ENCODE results near the gene FNIP2. TPM values are rescaled to one million over a fixed set of nuclear protein-coding genes. Genes with fewer than 3 reads are reported as not detected.
A peak's percentile ranks its signal among the peaks of the same experiment; 100 is the strongest.

FNIP2 gene
- total RNA-seq, 2 experiments from 2014 or later: 16.0 to 16.4 TPM

DNA sequence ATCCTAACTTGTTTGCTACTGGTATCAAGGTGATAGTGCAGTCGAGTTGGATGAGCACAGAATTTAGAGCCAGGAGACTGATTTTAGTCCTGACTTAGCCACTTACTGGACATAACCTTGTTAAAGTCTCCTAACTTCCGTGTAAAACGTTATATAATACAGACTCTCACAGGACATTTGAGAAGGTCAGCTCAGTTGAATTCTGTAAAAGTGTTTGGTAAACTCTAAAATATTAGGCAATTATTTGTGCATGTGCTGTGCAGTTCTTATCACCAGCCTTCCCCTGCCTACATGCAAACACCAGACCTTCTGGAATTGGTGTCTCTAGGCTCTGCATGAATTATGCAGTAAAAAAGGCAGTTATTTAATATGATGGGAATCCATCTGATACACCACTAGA lies 45.4 kb downstream of the FNIP2 start:
- ChIA-PET CTCF (interaction anchor here (1.0 to 1.6 kb wide), 2 partner anchors 16 to 27 kb away, joined by 3 read pairs; no protein-coding TSS in a partner anchor), POLR2A (no interaction called here)
- Mint-ChIP-seq H3K4me1 (peaks cover 48% of the 10 kb centered on the region), H3K4me3 (no peak overlapping the region), H3K27ac (no peak overlapping the region), H3K9me3 (no peaks in the 10 kb centered on the region), H3K36me3 (ENCODE audit: low read depth) (peaks cover 2% of the 10 kb centered on the region), H3K27me3 (no peaks in the 10 kb centered on the region)
- no peak for DNase-seq

DNA sequence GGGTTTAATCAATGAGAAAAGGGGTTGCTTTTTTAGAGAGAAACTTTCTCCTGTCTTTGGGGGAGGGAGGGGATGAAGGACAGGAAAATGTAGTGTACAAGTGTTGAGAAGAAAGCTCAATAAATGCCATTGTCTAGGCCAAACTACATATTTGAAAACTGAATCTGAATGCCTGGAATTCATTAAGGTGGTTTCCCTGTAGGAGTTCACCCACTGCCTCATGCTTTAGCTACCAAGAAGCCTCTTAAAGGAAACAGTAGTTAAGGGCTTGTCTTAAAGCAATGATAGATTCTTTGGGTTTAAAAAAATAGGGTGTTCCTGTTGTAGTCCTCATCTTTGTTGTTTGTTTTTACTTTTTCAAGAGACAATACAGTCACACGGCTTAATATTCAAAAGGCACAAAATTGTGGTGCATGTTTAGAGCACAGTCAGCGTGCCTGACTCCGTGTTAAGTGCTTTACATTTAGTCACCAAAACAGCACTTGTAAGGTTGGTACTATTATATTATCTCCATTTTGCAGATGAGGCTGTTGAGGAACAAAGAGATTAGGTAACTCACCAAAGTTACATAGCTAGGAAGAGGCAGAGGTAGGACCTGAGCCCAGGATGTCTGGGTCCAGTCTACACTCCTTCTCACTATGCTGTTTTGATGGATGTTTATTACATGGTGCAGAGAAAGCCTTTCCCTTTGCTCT lies 46.0 kb downstream of the FNIP2 start:
- Mint-ChIP-seq H3K27me3 (no peaks in the 10 kb centered on the region), H3K4me1 (peaks cover 42% of the 10 kb centered on the region), H3K9me3 (no peaks in the 10 kb centered on the region), H3K4me3 (no peak overlapping the region), H3K36me3 (ENCODE audit: low read depth) (no peaks in the 10 kb centered on the region), H3K27ac (no peak overlapping the region)
- ChIA-PET CTCF (interaction anchor here (0.6 to 1.1 kb wide), 4 partner anchors 13 to 375 kb away, joined by 3 read pairs; no protein-coding TSS in a partner anchor), POLR2A (no interaction called here)
- no peak for DNase-seq

DNA sequence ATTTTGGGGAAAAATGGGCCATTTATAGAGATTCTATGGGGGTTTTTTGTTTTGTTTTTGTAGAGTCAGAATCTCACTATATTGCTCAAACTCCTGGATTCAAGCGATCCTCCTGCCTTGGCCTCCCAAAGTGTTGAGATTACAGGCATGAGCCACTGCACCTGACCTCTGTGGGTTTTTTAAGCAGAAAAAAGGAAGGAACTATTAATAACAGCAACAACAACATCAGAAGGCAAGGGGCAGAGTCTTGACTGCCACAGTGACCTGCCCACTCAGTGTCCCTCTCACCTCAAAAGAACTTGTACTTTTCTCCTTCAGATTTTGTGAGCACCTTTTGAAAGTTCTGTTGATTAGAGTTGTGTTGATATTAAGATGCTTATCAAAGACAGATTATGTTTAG lies 48.1 kb downstream of the FNIP2 start:
- H3K4me1 Mint-ChIP-seq: peaks cover 29% of the 10 kb centered on the region
- H3K4me3 Mint-ChIP-seq: no peak overlapping the region
- H3K27me3 Mint-ChIP-seq: no peaks in the 10 kb centered on the region
- no peak for DNase-seq
- H3K27ac Mint-ChIP-seq: no peak overlapping the region
- H3K36me3 Mint-ChIP-seq (ENCODE audit: low read depth): no peaks in the 10 kb centered on the region
- ChIA-PET CTCF (no interaction called here), POLR2A (no interaction called here)
- H3K9me3 Mint-ChIP-seq: no peaks in the 10 kb centered on the region

DNA sequence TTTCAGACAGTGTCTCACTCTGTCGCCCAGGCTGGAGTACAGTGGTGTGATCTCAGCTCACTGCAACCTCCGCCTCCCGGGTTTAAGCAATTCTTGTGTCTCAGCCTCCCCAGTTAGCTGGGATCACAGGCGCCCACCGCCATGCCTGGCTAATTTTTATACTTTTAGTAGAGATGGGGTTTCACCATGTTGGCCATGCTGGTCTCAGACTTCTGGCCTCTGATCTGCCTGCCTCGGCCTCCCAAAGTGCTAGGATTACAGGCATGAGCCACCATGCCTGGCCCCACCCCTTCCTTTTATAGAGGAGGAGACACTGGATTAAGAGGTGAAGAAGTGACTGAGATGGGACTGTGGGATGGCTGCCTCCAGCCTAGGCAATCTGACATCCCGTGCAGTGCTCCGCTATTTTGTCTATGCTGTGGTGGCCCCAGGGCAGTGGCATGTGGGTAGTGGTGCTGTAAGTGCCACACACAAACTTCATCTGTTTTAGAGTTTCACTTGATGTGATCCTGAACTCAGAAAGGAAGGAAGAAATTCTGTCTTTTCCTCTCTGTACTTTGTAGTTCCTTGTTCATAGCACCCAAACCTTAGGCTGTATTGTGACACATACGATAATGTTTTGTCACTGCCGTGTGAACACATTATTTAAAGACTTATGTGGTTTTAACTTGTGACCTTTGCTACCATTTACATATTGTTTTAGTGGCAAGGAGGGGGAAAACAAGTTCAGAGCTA lies 48.9 kb downstream of the FNIP2 start:
- Mint-ChIP-seq H3K27me3 (no peaks in the 10 kb centered on the region), H3K36me3 (ENCODE audit: low read depth) (no peaks in the 10 kb centered on the region), H3K9me3 (no peaks in the 10 kb centered on the region), H3K4me1 (peaks cover 24% of the 10 kb centered on the region), H3K4me3 (no peak overlapping the region), H3K27ac (no peak overlapping the region)
- DNase-seq: no peak
- ChIA-PET CTCF (no interaction called here), POLR2A (no interaction called here)

DNA sequence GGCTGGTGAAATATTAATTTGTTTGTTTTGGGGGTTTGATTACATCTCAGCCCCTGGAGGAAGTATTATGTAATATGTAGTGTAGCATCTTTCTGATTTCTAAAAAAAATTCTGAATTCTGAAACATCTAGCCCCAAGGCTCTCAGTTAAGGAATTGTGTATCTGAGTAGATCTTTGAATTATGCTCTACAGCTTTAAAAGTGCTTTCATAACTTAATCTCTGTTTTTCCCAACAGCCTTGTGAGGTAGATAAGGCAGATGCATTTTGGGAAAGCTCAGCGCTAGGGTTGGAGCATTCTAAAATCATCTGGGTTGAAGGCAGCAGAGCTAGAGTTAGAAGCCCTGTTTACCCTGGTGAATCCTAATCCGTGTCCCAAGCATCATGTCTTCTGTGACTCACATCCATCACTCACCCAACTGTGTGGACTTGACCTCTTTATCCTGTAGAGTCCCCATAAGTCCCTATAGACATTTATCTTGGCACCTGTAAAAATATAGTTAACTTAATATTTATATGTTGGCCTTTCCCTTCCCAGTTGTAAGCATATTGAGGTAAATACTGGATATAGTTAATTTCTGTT lies 49.8 kb downstream of the FNIP2 start:
- ChIA-PET CTCF (no interaction called here), POLR2A (no interaction called here)
- H3K36me3 Mint-ChIP-seq (ENCODE audit: low read depth): no peaks in the 10 kb centered on the region
- no peak overlapping the region for H3K4me3 Mint-ChIP-seq
- H3K9me3 Mint-ChIP-seq: no peaks in the 10 kb centered on the region
- DNase-seq: no peak
- H3K4me1 Mint-ChIP-seq: peaks cover 23% of the 10 kb centered on the region
- no peaks in the 10 kb centered on the region for H3K27me3 Mint-ChIP-seq
- H3K27ac Mint-ChIP-seq: no peak overlapping the region

DNA sequence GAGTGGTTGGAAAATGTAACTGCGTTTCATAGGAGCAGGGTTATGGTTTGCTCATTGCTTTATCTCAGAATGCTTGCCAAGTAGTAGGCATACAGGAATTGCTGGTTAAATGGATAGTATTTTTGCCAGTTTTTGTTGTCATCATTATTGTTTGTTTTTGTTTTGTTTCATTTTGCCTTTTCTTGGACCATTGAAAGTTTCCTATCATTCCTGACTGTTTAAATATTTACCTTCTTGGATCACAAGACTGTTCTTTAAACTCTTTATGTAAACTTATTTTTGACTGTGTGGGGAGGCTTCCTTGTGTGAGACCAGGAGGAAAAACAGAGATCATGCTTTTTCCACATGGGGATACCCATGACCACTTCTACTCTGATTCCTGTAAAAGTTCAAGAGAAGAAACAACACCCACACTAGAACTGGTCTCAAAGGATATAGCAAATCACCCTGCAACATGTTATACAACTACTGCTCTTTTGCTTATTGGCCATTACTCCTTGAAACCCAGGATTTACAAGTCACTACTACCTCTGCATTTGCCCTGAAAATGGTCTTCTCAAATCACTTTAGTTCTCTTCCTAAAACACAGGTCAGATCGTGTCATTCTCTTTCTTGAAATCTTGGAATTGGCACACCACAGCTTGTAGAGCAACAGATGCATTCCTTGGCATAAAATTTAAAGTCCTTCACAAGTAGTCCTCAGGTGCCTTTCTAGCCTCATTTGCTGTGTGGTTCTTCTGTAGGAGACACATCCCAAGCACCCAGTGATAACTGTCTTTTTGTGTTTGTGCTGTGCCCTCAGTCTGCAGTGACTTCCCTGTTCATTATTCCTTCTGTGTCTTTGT lies 51.3 kb downstream of the FNIP2 start:
- no peaks in the 10 kb centered on the region for H3K27me3 Mint-ChIP-seq
- peaks cover 33% of the 10 kb centered on the region for H3K4me1 Mint-ChIP-seq
- ChIA-PET CTCF (interaction anchor here (1.4 kb wide), 1 partner anchor 56 kb away, joined by 3 read pairs; no protein-coding TSS in a partner anchor), POLR2A (no interaction called here)
- no peak for DNase-seq
- H3K9me3 Mint-ChIP-seq: no peaks in the 10 kb centered on the region
- H3K27ac Mint-ChIP-seq: no peak overlapping the region
- H3K4me3 Mint-ChIP-seq: no peak overlapping the region
- no peaks in the 10 kb centered on the region for H3K36me3 Mint-ChIP-seq (ENCODE audit: low read depth)

DNA sequence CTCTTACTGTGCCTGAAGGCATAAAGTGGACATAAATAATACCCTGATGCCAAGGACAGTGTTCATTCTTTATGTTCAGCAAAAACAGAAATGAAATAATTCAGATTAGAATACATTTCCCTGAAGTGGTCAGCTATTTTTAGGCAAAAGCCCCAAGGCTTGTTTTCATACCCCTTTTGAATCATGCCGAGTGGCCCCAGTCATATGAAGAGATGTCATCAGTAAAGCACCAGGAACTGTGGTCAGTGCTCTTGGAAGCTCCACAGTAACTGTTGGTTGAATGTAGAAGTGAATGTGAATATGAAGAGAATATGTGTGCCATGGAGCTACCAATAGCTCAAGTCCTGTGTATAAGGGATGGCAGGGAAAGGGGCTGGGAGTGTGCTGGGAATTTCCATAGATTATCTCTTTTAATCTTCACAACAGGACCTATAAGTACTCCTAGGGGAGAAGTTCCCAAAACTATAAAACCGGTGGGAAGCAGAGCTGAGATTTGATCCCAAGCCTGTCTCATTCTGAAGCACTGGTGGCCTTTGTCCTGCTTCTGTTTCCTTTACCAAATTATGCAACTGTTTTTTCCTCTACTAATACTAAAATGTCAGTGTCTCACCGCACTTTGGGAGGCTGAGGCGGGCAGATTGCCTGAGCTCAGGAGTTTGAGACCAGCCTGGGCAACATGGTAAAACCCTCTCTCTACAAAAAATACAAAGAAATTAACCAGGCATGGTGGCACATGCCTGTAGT lies 52.6 kb downstream of the FNIP2 start:
- H3K27me3 Mint-ChIP-seq: no peaks in the 10 kb centered on the region
- peaks cover 44% of the 10 kb centered on the region for H3K4me1 Mint-ChIP-seq
- no peak for DNase-seq

DNA sequence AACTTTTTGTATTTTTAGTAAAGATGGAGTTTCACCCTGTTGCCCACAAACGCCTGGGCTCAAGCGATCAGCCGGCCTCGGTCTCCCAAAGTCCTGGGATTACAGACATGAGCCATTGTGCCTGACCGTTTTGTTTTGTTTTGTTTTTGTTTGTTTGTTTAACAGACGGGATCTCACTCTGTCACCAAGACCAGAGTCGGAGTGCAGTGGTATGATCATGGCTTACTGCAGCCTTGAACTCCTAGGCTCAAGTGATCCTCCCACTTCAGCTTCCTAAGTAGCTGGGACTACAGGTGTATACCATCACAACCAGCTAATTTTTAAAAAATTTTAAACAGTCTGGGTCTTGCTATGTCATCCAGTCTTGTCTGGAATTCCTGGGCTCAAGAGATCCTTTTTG lies 53.5 kb downstream of the FNIP2 start:
- Mint-ChIP-seq H3K9me3 (no peaks in the 10 kb centered on the region), H3K27ac (no peak overlapping the region), H3K4me3 (no peak overlapping the region), H3K4me1 (peaks cover 49% of the 10 kb centered on the region), H3K36me3 (ENCODE audit: low read depth) (no peaks in the 10 kb centered on the region), H3K27me3 (no peaks in the 10 kb centered on the region)
- CTCF ChIA-PET: interaction anchor here (0.6 to 0.9 kb wide), 2 partner anchors 11 kb away, joined by 3 to 6 read pairs; no protein-coding TSS in a partner anchor
- POLR2A ChIA-PET: no interaction called here
- no peak for DNase-seq

More for the DNA sequence above, 52.6 kb downstream of the FNIP2 start:
- Mint-ChIP-seq H3K4me3 (no peak overlapping the region), H3K9me3 (no peaks in the 10 kb centered on the region), H3K36me3 (ENCODE audit: low read depth) (no peaks in the 10 kb centered on the region), H3K27ac (no peak overlapping the region)
- ChIA-PET CTCF (interaction anchor here (0.9 kb wide), 1 partner anchor 10 kb away, joined by 6 read pairs; no protein-coding TSS in a partner anchor), POLR2A (no interaction called here)

DNA sequence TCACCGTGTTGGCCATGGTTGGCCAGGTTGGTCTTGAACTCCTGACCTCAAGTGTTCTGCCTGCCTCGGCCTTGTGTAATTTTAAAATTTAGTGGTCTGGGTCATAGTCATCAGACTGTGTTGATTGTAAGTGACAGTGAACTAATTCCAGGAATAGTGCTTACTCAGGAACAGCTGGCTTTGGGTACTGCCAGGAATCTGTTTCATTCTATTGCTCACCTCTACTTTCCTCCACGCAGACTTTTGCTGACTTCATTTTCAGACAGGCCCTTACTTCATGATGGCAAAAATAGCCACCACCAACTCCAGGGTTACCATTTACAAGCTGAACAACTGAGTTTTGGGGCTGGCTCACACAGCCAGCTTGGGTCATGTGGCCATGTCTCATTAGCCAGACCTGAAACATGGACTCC lies 54.6 kb downstream of the FNIP2 start:
- Mint-ChIP-seq H3K4me3 (no peak overlapping the region), H3K4me1 (peaks cover 47% of the 10 kb centered on the region), H3K36me3 (ENCODE audit: low read depth) (peaks cover 4% of the 10 kb centered on the region), H3K27me3 (no peaks in the 10 kb centered on the region), H3K9me3 (no peaks in the 10 kb centered on the region), H3K27ac (no peak overlapping the region)
- POLR2A ChIA-PET: no interaction called here
- DNase-seq: no peak
- CTCF ChIA-PET: no interaction called here

DNA sequence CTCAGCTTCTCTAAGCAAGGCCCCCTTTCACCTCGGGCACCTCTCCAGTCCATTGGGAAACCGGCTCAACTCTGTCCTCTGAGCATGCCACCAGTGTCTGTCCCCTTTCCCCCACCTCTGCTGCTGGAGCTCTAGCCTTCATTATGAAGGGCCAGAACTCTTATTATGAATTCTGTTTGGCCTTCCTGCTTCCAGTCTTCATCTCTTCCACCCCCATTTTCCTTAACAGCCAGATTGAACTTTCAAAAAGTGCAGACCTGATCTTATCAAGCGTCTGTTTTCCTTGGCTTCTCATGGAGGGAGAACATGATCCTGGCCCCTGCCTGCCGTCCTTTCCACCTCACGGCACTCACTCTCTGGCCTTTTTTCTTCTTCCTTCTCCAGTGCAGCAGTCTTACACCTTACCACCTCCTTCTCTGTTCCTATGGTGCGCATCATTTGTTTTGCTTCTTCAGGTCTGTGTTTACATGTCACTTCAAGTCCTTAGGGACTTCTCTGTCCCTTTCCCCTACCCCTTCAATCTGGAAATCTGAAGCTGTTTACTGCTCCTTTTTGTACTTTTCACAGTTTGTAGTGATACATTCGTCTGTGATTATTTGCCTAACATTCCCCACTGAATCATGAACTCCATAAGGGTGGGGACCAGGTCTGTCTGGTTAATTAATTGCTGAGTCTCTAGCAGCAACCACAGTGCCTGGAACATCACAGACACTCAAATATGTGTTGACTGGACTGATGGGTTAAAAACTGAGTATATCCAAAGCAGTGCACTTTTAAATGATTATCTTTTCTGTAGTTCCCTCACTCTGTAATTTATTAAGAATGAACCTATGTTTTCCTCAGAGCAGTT lies 55.8 kb downstream of the FNIP2 start:
- Mint-ChIP-seq H3K4me3 (no peak overlapping the region), H3K36me3 (ENCODE audit: low read depth) (peaks cover 11% of the 10 kb centered on the region), H3K27me3 (no peaks in the 10 kb centered on the region), H3K9me3 (no peaks in the 10 kb centered on the region), H3K4me1 (peaks cover 46% of the 10 kb centered on the region), H3K27ac (peak overlapping the region; percentile 21)
- ChIA-PET CTCF (no interaction called here), POLR2A (no interaction called here)
- no peak for DNase-seq

DNA sequence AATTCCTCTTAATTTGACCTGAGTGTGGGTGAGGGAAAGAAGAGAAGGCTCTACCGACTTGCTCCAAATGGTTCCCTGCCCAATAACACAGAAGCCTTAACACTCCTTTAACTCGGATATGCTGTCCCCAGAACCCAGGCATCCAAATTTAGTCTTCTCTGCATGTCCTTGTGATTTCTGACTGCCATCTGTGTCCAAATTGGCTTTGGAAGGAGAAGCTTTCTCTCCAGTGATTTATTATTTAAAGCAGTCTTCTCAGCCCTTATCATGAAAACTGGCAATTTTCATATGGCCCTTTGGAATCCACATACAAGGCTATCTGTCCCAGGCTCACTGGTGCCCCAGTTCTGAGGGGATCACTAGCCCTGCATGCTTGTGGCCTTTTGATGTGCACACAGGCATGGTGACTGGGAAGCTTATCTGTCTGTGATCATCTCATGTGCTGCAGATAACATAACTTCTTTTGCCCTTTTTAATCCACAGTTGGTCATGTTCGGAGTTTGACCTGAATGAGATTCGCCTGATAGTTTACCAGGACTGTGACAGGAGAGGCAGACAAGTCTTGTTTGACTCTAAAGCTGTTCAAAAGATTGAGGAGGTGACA lies 56.7 kb downstream of the FNIP2 start:
- Mint-ChIP-seq H3K4me1 (peaks cover 43% of the 10 kb centered on the region), H3K27me3 (no peaks in the 10 kb centered on the region), H3K4me3 (no peak overlapping the region), H3K9me3 (no peaks in the 10 kb centered on the region), H3K36me3 (ENCODE audit: low read depth) (peaks cover 16% of the 10 kb centered on the region), H3K27ac (peak overlapping the region; percentile 21)
- no peak for DNase-seq
- CTCF ChIA-PET: no interaction called here
- POLR2A ChIA-PET: no interaction called here

Measured in activated CD4-positive, alpha-beta T cell treated with anti-CD3 and anti-CD28 coated beads, Interleukin-2, amount 10 ng/mL, durations not matched to agents 7 days and 5 days (primary cell).